Measurements from ENCODE around the gene SPSB4.

The SPSB4 gene

DNA sequence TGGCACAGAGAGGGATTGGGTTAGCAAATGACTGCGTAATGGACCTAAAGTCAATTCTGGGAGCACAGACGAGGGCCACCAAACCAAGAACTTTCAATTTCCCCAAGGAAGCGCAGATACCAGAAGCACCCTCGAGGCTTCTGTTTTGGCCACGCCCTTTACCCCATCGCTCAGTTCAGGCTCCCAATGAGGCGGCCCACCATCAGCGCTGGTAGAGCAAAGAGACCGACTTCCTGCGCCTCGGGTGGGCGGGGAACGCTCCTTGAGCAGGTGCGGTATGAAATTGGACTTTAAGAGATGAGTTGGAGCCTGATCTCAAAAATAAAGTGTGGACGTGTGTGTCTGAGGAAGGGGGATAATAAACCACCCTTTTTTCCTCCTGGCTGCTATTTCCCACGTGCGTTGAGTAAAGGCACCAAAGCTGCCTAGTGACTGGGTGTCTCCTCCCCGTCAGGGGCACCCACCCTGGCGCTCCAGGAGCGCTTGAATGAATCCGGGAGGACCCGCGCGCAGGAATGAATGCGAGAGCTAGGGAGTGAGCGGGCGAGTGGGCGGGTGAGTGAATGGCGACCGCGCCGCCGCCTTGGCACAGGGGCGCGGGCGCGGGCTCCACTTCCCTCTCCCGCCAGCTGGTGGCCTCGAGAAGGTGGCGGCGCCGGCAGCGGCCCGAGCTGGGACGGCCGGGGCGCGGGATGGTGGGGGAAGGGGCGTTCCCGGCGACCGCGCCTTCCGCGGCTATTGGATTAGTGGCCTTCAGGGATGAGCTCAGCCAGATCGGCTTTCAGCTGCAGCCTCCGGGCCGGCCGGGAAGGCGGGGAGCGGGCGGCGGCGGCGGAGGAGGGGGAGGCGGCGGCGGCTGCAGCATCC is at the start of gene SPSB4:
Gene SPSB4 (plus strand): TSS at position 772 of the 867 bp plus-strand sequence. CDS start 14,758 bp downstream, outside the sequence.
- peak; percentile 55 for DNase-seq

DNA sequence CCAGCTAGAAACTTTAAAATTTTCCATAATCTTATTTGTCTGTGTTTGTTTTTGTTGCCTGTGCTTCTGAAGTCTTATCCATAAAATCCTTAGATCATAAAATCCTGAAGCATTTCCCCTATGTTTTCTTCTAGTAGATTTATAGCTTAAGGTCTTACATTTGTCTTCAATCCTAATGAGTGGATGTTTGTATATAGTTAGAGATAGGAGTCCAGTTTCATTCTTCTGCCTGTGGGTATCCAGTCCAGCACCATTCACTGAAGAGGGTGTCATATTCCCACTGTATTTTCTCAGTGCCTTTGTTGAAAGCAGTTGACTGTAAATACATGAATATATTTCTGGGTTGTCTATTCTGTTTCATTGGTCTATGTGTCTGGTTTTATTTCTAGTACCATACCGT is 44.8 kb upstream of the SPSB4 start:
- DNase-seq, result no peak

DNA sequence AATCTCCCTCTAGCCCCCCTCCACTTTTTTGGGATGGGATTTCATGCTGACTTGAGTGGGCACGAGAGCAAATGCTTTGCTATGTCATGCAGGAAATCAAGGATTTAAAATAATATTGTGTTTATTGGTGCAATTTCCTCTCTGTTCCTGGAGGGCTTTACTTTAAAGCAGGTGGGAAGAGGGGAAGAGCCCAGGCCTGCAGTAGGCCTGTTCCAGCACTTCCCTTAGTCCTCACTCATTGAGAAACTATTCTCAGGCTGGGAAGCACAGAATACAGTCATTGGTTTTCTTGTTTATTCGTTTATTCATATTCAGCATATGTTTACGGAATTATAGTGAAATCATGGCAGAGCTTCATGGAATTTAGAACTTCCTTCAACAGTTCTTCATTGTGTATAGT is 41.7 kb upstream of the SPSB4 start:
- DNase-seq, result no peak

DNA sequence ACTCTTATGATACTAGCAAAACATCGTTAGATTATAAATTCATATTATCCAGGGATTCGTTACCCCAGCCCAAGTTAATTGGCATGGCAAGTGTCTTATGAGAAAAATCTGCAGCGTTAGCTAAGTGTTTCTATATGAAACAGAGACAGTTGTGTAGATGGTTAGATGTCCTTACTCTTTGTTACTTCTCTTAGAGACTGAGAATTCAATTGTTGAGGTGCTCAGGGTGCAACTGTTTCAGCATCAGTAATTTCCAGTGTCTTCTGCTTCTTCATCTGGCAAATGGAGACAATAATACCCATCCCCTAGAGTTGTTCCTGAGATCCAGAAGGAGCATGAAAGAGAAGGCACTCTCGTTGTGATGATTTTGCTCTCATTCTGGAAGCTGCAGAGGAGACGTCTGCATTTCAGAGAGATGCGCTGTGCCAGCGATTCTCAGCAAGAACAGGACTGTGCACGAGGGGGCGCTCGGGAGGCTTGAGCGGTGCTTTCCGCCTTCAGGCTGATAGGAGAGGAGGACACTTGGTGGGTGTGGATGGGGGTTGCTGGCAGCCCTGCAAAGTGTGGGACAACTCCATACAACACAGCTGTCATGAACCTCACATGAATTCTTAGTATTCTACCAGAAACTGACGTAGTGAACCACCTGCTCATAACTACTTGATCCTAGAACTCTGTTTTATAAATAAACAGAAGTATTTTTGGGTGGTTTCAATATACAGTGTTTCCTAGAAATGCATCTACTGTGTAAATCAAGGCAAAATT is 39.7 kb upstream of the SPSB4 start:
- peak; percentile 88 for DNase-seq

DNA sequence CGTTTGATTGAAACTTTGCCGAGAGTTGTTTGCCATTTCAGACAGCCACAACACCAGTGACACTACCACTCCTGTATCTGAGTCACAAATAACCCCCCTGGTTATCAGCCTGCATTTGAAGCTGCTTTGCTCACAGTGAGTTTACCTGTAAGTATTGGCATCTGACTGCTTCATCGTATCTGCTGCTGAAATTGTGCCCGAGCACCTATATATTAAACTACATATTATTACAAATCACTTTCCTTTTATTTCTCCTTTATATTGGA is 39.2 kb upstream of the SPSB4 start:
- no peak for DNase-seq

DNA sequence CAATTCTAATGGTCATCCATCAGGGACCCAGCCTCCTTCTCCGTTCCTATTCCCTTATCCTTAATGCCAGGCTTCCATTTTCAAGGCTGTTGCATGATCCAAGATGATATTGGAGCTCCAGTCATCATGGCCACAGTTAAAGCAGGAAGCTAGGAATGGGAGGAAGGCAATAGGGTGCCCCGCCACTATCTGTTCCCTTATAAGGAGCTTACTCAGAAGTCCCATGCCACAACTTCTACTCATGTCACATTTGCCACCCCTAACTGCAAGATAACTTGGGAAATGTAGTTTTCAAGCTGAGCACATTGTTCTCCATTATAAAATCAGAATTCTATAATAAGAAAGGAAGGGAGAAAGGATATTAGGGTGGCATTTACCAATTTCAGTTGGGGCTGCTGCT is 38.6 kb upstream of the SPSB4 start:
- no peak for DNase-seq

DNA sequence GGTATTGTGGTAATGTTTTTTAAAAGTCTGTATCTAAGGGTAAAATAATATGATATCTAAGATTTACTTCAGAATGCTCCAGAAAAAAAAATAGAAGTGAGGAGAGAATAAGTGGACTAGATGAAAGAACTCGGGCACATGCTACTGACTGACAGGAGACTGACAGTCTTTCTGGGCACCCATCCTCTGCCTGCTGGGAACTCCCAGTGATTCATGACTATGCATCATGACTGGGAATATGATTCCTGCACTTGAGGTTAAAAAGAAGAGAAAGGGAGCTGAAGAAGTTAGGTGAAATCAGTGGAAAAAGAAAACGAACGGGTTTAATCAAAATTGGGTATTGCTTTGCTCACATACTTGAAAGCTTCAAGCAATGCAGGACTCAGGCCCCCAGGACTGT is 35.7 kb upstream of the SPSB4 start:
- no peak for DNase-seq

DNA sequence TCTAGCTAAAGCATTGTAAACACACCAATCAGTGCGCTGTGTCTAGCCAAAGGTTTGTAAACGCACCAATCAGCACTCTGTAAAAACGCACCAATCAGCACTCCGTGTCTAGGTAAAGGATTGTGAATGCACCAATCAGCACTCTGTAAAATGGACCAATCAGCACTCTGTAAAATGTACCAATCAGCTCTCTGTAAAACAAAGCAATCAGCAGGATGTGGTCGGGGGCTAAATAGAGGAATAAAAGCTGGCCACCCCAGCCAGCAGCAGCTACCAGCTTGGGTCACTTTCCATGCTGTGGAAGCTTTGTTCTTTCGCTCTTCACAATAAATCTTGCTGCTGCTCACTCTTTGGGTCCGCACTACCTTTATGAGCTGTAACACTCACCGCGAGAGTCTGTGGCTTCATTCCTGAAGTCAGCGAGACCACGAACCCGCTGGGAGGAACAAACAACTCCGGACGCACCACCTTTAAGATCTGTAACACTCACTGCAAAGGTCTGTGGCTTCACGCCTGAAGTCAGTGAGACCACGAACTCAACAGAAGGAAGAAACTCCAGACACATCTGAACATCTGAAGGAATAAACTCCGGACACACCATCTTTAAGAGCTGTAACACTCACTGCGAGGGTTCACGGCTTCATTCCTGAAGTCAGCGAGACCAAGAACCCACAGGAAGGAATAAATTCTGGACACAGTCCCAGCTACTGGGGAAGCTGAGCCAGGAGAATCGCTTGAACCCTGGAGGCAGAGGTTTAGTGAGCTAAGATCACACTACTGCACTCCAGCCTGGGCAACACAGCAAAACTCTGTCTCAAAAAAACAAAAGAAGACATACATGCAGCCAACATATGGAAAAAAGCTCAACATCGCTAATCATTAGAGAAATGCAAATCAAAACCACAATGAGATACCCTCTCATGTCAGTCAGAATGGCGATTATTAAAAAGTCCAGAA is 33.5 kb upstream of the SPSB4 start:
- DNase-seq, result peak; percentile 15

DNA sequence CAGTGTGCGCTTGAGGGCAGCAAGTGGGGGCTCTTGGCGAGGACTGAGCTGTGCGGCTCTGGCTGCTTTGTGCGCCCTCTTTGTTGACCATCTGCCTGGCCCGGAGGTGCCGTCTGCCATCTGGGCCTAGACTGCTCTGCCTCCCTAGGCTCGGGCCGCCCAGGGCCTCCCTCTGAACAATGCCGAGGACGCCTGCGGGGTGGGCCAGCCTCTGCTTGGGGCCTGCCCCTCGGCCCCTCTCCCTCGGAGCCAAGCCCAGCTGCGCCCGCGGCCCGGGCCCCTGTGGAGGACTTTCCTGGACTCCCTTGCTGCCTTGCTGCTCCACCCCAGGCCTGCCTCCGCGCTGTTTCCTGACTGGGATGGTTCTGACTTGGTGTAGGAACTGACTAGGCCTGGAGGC is 31.9 kb upstream of the SPSB4 start:
- DNase-seq, result no peak

DNA sequence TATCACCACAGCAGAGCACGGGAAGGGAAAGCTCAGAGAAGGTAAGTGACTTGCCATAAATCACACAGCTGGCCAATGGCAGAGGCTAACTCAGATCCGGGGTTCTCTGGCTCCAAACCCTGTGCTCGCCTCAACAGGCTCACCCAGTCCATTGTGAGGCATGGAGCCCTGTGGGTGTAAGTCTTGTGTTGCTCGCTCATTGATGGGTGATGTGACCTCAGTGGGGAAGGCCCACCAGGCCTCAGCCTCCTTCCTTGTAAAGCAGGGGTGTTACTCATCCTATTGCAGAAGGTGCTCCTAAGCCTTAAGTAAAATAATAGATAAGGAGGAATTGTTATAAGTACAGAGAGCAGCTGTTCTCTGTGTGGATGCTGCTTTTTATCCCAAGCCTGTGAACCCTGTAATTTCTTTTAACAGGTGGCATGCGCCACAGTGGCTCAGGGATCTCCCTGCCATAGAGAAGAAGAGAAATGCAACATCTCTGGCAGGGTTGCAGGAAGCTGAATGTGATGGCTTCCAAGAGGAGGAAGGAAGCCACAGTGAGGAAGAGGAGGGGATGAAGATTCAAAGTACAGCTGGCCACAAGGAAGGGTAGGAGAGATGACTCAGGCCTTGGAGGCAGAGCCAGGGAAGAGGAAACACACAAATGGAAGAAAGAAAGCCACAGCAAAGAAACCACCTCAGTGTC is 30.9 kb upstream of the SPSB4 start:
- peak; percentile 5 for DNase-seq

DNA sequence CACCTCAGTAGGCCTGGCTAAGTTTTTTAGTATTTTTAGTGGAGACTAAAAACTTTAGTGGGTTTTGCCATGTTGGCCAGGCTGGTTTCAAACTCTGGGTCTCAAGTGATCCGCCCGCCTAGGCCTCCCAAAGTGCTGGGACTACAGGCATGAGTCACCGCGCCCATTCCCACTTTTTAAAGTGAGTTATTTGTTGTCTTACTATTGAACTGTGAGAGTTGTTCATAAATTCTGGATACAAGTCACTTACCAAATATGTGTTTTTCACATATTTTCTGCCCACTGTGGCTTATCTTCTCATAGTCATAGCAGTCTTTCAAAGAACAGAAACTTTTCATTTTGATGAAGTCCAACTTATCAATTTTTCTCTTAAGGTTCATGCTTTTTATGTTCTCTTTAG is 29.9 kb upstream of the SPSB4 start:
- no peak for DNase-seq

DNA sequence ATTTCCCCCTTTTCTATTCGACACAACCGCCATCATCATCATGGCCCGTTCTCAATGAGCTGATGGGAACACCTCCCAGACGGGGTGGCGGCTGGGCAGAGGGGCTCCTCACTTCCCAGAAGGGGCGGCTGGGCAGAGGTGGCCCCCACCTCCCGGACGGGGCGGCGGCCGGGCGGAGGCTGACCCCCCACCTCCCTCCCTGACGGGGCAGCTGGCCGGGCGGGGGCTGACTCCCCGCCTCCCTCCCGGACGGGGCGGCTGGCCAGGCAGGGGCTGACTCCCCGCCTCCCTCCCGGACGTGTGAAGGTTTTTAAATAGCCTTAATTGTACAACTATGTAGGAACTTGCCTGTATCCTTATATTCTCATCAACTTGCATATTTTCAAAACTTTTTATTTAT is 20.9 kb upstream of the SPSB4 start:
- no peak for DNase-seq

DNA sequence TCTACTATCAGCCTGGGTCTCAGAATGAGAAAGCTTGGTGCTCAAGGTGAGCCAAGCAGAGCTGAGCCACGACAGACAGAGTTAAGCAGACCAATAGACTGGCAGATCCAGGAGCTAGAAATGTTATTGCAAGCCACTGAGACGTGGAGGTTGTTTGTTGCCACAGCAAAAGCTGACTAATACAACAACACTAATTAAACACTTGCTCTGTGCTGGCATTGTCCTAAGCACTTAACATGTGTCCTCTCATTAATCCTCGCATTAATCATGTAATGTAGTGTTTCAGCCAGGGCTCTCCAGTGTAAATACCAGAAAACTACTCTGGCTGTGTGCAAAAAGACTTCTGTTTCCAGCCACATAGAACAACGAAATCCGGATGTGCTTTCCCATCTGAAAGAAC is 11.6 kb upstream of the SPSB4 start:
- DNase-seq, result no peak

DNA sequence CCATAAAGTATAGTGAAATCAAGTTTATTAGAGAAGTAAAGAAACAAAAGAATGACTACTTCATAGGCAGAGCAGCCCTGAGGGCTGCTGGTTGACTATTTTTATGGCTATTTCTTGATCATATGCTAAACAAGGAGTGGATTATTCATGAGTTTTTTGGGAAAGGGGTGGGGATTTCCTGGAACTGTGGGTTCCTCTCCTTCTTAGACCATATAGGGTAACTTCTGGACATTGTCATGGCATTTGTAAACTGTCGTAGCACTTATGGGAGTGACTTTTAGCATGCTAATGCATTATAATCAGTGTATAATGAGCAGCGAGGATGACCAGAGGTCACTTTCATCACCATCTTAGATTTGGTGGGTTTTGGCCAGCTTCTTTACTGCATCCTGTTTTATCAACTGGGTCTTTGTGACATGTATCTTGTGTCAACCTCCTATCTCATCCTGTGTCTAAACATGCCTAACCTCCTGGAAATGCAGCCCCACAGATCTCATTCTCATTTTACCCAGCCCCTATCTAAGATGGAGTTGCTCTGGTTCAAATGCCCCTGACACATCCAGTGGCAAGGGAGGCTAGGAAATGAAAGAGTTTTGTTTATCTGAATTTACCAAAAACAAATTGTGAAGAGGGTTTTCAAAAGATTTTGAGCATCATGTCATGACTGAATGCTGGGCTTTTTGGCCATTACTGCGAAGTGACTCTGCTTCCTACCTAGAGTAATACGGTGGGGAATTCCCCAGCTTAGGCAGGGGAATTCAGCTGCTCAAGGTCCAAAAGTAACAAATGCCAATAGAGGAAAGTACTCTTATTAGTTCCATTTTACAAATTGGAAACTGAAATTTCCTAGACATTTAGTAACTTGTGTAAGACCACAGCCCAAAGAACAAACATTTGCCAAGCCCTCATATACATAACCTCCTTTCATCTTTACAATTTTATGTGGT is 6.2 kb upstream of the SPSB4 start:
- DNase-seq, result no peak

DNA sequence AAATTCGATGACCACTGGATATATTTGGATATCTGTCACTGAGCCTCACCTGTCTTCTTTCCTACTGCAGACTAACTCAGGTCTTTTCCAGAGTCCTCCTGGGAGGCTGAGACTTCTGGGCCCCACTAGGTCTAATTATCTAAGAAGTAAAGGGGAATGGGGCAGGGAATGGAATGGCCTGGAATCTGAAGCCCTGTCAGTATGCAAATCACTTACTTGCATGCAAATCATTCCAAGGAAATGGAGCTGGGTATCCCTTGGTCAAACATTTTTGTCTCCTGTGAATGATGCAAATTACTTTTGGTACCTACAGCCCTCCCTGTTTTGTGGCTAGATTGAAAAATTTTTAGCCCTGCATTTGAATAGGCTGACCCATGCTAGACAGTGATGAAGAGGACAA is 5.3 kb upstream of the SPSB4 start:
- DNase-seq, result no peak

DNA sequence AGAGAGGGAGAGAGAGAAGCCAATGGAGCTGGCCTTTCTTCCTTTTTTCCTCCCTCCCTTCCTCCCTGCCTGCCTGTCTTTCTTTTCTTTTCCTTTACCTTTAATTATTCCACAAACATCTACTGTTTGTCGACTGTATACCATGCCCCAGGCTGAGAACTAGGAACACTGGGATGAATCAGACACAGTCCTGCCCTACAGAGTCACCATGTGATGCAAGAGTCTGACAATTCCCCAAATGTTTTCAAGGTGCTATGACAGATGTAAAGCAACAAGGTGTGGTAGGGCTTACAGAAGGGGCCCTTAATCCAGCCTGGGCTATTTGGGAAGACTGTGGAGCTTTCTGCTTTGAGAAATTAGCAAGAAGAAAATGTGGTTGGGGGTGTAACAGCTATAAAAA is 4.0 kb upstream of the SPSB4 start:
- no peak for DNase-seq

DNA sequence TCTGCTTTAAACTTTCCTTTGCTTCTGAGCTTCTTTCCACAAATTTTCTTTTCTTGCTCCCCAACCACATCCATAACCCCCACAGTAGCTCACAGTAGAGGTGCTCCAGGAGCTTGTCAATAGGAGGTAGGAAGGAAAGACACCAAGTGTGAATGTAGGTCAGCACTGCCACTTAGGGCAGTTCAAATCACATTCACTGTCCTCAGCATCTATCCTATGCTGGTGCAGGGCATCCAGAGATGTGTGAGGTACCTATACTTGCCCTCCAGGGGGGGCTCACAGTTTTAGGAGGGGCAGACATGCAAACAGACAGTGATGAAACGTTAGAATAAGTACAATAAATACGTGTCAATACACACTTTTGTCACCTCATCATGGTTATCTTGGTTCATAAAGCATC is 1.5 kb upstream of the SPSB4 start:
- DNase-seq, result peak; percentile 24

DNA sequence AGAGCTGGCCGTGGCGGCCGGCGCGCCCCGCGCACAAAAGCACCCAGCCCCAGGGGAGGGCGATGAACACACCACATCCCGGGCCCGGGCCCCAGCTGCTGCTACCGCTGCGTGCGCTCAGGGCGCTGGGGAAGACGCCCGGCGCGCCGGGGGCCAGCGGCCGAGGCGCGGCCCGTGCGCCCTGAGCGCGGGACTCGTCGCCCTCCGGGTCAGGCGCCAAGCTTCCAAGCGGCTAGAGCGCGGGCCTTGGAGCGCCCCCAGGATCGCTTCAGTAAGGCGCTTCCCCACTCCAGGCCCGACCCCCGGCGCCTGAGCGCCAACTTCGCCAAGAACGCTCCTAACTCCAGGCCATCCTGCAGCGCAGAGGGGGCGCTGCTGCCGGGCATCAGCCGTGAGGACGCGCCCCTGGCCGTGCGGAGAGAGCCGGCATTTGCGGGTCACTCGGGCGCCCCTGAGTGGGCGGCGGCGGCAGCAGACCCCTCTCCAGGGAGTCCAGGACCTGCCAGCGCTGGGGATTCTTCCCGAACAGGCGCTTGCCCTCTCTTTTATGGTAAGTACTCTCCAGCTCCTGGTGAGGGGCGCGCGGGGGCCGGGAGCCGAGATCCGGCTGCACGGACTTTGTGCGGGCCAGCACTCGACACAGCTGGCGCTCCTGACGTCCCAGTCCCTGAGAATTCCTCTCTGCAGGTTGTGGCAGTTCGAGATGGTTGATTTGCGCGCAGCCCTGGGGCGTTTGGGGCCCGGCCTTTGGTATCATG is 475 bp downstream of the SPSB4 start:
- DNase-seq, result no peak

DNA sequence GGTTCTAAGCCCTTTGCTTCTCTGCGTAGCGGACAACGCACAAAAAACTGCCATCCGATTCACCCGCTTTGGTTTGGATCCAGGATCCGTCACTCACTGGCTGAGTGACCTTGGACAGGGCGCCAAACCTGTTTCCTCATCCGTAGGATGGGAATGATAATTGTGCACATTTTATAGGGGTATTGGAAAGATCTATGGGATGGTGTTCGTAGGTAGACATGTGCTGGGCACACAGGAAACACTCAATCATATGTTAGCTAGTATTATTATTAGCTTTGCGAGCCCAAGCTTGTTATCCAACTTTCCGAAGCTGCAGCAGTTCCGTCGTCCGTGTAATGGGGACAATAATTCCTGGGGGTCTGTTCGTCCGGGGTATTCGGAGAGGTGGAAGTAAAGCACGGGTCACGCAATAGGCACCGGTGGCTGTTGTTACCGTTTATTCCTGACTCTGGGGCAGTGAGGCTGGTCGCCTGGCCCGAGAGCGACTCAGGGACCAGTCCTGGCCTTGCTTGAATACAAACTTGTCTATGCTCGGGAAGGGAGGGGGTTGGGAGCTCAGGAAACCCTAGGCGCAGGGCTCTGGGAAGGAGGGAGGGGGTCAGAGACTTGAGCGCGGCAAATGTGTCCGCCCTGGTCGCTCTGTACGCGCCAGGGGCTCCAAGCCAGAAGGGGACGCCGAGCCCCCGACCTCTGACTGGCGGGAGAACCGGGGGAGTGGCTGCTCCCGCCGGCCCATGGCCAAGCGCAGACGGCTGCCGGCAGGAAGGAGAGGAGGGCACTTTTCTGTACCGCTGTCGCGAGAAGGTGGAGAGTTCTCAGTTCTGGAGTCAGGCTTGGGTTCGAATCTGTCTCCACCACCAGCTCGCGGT is 1.3 kb downstream of the SPSB4 start:
- no peak for DNase-seq

DNA sequence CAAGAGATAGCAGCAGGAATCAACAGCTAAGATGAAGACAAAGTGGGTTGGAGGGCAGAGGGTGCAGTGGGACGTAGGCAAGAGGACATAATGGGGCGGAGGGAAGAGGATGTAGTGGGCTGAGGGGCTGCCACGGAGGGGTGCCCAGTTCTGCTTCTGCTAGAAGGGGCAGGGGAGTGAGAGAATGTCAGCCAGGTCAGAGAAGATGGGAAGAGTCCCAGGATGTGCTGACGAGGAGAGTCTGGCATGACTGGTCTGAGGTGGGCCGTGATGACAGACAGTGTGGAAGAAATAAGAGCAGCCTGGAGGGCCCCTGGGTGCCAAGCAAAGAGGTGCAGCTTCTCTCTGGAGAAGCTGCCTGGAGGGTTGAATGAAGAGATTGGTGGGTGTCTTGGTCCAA is 4.0 kb downstream of the SPSB4 start:
- no peak for DNase-seq

Measured in stimulated activated CD4-positive, alpha-beta T cell treated with anti-CD3 and anti-CD28 coated beads, Interleukin-15, amount 100 ng/mL, for 24 hours (primary cell).